NCI-H510A (cell line): ENCODE measurements around the gene KLHL2.
"Not testable (repeated sequence)": the region's sequence is repeated elsewhere in the genome, so short reads cannot be mapped to it uniquely, and the experiment has no call there.

ENCODE experiments used
- DNase-seq: peaks from one replicate; lab custom pipeline; 2025; lab: John Stamatoyannopoulos, UW

The KLHL2 gene, protein sequence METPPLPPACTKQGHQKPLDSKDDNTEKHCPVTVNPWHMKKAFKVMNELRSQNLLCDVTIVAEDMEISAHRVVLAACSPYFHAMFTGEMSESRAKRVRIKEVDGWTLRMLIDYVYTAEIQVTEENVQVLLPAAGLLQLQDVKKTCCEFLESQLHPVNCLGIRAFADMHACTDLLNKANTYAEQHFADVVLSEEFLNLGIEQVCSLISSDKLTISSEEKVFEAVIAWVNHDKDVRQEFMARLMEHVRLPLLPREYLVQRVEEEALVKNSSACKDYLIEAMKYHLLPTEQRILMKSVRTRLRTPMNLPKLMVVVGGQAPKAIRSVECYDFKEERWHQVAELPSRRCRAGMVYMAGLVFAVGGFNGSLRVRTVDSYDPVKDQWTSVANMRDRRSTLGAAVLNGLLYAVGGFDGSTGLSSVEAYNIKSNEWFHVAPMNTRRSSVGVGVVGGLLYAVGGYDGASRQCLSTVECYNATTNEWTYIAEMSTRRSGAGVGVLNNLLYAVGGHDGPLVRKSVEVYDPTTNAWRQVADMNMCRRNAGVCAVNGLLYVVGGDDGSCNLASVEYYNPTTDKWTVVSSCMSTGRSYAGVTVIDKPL

GRCh38 chr4:165207431-165208220 is at the start of gene KLHL2:
Gene KLHL2 (plus strand): TSS chr4:165207561. CDS start chr4:165207877, 316 bp downstream.
- DNase-seq, result peak; percentile 42

- no peak for DNase-seq
These were observed 48.6 kb upstream of the KLHL2 start for GRCh38 chr4:165158762-165159161.

DNA sequence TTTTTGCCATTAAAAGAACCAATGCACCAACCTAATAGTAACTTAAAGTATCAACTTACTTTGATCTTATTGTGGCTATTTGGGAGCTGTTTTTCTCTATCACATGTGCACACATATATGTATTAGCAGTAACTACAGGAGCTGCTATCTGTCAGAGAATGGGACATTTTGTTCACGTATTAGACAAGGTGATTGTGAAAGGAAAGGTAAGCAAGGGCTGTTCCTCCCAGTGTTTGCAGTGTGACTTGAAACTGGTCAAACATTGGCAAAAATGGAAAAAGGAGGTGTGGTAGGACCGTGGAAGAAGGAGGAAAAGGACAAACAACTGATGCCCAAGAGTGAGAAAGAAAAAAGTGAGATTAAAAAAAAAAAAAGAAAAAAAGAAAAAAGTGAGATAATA is 43.1 kb upstream of the KLHL2 start:
- no peak for DNase-seq

GRCh38 chr4:165166872-165167271 is 40.5 kb upstream of the KLHL2 start:
- DNase-seq, result not testable (repeated sequence)

DNA sequence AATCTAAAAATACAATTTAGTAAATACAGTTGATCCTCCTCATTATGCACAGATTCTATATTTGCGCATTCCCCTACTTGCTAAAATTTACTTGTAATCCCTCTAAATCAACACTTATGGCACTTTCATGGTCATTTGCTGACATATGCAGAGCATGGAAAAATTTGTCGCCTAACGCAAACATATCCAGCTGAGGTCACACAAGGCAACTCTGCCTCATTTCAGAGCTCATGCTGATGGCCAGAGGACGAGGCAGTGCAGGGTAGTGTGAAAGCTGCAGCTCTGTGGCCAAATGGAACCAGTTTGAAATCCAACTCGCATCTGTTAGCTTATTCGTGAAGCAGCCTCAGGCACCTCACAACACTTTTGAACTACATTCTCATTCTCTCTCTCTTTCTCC is 39.7 kb upstream of the KLHL2 start:
- DNase-seq, result no peak

DNA sequence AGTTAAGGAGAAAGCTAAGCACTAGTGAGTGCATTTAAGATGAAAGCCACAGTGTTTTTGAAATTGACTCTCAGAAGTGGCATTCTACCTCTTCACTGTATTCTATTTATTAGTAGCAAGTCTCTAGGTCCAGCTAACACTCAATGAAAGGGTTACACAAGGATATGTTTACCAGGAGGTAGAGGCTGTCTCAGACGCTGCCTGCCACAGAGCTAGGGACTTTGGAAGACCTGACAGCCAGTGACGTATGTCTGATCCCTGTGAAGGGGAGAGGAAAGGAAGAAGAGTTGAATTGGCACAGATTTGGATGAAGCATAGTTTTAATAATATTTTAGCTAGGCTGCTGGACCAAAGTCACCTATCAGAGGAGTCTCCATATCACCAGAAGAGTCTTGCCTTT is 36.5 kb upstream of the KLHL2 start:
- no peak for DNase-seq

GRCh38 chr4:165175470-165175869 is 31.9 kb upstream of the KLHL2 start:
- DNase-seq, result not testable (repeated sequence)

DNA sequence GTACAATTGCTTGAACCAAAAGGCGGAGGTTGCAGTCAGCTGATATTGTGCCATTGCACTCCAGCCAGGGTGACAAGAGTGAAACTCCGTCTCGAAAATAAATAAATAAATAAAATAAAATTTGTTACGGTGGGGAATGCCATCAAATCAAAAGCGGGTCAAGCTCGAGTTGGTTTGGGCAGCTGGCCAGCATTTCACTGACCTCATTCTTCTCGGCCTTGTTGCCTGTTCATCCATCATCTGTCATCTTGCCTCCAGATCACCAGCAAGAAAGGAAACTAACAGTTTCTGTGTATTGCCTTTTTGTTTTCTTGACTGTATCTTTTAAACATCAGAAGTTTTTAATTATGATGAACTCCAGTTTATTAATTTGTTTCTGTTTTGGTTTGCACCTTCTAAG is 31.5 kb upstream of the KLHL2 start:
- DNase-seq, result no peak

GRCh38 chr4:165177725-165178666 is 29.4 kb upstream of the KLHL2 start:
- no peak for DNase-seq

- no peak for DNase-seq
These were observed 23.1 kb upstream of the KLHL2 start for GRCh38 chr4:165184220-165184619.

- not testable (repeated sequence) for DNase-seq
These were observed 22.4 kb upstream of the KLHL2 start for GRCh38 chr4:165184998-165185397.

DNA sequence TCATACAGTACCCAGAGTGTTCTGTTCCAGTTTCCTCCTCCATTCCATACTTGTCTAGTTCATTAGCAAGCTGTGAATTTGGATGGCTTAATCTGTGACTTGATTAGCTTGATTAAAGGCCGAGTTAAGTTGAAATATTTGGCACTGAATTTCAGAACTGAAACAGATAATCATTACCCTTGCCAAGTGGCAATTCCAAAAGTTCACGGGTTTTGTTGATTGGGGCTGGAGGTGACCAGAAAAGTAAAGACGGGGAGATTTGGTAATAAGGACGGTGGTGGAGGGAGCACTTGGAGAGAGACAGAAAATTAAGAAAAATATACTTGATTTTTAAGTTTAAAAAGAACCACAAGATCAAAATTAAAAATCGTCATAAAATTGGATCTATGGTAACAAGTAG is 21.9 kb upstream of the KLHL2 start:
- DNase-seq, result no peak

- no peak for DNase-seq
These were observed 16.6 kb upstream of the KLHL2 start for GRCh38 chr4:165190591-165191347.

DNA sequence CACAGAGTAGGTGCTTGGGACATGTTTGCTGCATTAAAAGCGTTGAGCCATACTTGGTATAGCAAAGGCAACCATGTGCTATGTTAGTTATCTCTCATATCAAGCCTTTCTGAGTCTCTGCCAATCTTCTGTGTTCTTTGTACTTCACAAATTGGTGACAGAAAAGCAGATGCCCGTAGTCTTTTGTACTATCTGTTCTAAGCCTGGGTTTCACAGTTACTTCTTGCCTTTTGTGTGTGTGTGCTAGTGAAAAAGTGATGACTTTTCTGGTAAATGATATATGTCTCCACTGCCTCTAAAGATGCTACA is 16.1 kb upstream of the KLHL2 start:
- no peak for DNase-seq

DNA sequence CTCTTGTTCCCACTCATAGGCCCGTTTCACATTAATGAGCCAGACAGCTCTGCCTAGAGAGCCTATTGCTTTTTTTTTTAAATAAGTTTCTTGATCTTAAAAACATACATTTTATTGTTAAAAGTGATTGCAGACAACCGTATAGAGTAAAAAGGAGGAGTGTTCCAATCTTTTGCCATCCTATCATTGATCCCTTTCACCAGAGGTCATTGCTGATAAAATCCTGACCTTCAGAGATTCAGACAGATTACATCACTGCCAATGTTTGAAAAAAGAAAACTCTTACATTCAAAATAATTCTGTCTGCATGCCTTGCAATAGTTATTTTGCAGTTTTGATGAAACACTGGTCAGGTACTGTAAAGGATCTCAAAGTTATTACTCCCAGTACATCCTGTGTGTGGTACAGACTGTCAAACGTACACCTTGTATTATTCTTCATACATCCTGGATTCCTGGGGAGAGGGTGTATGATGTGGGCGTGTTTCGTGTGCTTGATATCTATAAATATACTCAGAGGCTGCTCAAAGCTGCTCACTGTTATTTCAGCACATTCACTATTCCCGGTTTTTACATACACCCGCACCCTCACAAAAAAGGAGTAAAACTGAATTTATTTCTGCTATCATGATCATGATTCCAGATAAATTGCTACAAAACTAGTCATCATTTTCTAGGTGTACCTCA is 15.4 kb upstream of the KLHL2 start:
- DNase-seq, result no peak

DNA sequence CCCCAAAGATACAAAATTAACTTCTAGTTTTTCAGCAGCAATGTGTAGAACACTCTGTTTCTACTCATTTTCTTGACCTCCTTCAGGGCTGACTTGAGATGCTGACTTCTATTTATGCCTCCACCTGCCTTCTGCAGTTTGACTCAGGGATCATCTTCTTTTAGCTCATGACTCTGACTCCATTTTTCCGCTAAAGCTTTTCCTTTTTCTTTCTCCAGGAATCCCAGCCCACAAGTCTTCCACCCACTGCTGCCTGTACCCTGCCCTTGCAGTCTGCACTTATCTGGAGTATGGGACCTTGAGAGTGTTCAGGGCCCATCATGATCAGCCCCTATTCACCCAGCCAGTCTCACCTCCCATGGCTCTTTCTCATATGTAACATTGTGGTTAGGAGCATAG is 14.9 kb upstream of the KLHL2 start:
- DNase-seq, result no peak

- DNase-seq, result no peak
These were observed 14.4 kb upstream of the KLHL2 start for GRCh38 chr4:165192956-165193355.

- DNase-seq, result no peak
These were observed 13.0 kb upstream of the KLHL2 start for GRCh38 chr4:165194368-165194767.

- DNase-seq, result no peak
These were observed 9.0 kb upstream of the KLHL2 start for GRCh38 chr4:165198329-165198728.

DNA sequence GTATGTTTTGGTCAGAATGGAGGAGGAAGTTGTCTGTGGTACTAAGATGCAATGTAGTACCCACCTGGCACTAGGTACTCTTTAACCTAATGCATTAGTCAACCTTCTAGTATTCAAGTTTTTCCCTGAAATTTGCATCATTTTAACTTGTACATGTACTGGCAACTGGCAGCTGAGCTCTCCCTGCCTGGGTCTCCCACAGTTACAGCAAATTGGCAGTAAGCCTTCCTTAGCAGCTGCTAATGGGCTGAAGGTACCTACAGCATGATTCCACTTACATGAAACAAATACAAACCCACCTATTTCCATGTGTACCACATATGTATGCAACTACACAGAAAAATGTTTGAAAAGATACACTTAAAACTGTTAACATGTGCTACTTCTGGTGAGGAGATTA is 8.1 kb upstream of the KLHL2 start:
- no peak for DNase-seq

DNA sequence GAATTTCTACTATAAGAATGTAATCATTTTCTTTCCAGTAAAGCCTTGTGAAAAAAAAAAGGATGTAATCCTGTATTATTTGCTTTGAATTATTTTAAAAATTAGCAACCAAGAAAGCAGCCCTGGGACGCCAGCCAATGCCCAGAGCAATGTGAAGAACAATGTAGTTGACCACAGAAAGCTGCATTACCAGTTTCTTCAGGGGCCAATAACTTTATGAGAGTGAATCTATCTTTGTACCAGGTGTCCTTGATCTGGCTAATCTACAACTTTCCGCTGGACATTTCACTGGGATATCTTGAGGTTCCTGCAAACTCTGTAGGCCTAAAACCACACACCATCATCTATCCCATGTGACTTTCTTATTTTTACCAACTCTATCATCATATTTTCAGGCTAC is 7.6 kb upstream of the KLHL2 start:
- DNase-seq, result no peak
